AG04450 (cell line): Measurements from ENCODE around the gene MAJIN. TPM values are rescaled to one million over a fixed set of nuclear protein-coding genes. Genes with fewer than 3 reads are reported as not detected.
"Not testable (repeated sequence)": the region's sequence is repeated elsewhere in the genome, so short reads cannot be mapped to it uniquely, and the experiment has no call there.

Experiments used
- CTCF ChIA-PET: fragments of 300-600, 350-600 bp; formaldehyde crosslinking; extraction: SDS; loops from one replicate; lab custom pipeline; 2022; ENCODE audit warnings: antibody characterized with exemption, inconsistent platforms; lab: Charles Lee
- POLR2A ChIA-PET: fragments of 350-600 bp; formaldehyde crosslinking; extraction: SDS; loops from one replicate; lab custom pipeline; 2021; ENCODE audit warnings: antibody characterized with exemption, inconsistent platforms; lab: Yijun Ruan, JAX
- DNase-seq: peaks from one replicate; pipeline ENCODE4 v3.0.0-alpha.2; 2011; ENCODE audit warnings: low read depth, low spot score
- H3K27ac ChIP-seq: one replicate; pipeline ENCODE4 v1.5.1; 2012; ENCODE audit warnings: low read depth, low read length, control low read depth
- H3K27me3 ChIP-seq: one replicate; pipeline ENCODE4 v1.6.0; 2012; ENCODE audit warnings: low read length; ENCODE audit not compliant: control insufficient read depth, insufficient read depth
- H3K4me3 ChIP-seq: 2 replicates; pipeline ENCODE4 v1.5.1; 2011; ENCODE audit warnings: mild to moderate bottlenecking, low read depth, low read length, control low read depth
- H3K9me3 ChIP-seq: 2 replicates; pipeline ENCODE4 v1.5.1; 2012; ENCODE audit warnings: low read length; ENCODE audit not compliant: control insufficient read depth, insufficient read depth
- polyA plus RNA-seq: library from polyadenylated mRNA; depleted of rRNA; stranded (reverse); fragments of >200 nt; gene quantifications from 2 replicates; pipeline ENCODE4 v1.2.3, GENCODE V29; 2011
- TF ChIP-seq, protein P1 (sequence below): IDR thresholded peaks from 2 replicates; pipeline ENCODE4 v1.5.1; 2011; ENCODE audit warnings: low read depth, low read length, control low read depth, inconsistent platforms

Gene MAJIN
- polyA plus RNA-seq, 1 experiment, result not detected

DNA sequence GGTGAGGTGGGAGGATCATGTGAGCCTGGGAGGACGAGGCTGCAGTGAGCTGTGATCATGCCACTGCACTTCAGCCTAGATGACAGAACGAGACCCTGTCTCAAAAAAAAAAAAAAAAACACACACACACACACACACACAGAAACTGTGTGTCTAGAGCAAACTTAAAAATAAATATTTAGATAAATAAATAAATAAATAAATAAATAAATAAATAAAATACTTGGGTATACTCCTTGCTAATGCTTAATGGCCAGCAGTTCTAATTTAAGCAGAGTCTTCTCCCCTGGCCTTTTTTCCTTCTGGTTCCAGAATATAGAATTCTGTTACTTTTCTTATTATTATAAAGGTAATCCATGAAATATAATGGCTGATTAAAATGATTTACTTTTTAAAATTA, 37.0 kb upstream of the MAJIN start:
- no peak for DNase-seq
- TF ChIP-seq, protein P1, sequence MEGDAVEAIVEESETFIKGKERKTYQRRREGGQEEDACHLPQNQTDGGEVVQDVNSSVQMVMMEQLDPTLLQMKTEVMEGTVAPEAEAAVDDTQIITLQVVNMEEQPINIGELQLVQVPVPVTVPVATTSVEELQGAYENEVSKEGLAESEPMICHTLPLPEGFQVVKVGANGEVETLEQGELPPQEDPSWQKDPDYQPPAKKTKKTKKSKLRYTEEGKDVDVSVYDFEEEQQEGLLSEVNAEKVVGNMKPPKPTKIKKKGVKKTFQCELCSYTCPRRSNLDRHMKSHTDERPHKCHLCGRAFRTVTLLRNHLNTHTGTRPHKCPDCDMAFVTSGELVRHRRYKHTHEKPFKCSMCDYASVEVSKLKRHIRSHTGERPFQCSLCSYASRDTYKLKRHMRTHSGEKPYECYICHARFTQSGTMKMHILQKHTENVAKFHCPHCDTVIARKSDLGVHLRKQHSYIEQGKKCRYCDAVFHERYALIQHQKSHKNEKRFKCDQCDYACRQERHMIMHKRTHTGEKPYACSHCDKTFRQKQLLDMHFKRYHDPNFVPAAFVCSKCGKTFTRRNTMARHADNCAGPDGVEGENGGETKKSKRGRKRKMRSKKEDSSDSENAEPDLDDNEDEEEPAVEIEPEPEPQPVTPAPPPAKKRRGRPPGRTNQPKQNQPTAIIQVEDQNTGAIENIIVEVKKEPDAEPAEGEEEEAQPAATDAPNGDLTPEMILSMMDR, result no peak
- Histone ChIP-seq H3K4me3 (no peak overlapping the region), H3K27ac (no peak overlapping the region), H3K9me3 (no peaks in the 10 kb centered on the region; the same call in 1 of the 2 replicates), H3K27me3 (no peaks in the 10 kb centered on the region)
- POLR2A ChIA-PET, result no interaction called here
- CTCF ChIA-PET, result interaction anchor here (0.7 to 1.1 kb wide), 2 partner anchors 11 to 25 kb away, joined by 3 to 5 read pairs; no protein-coding TSS in a partner anchor

DNA sequence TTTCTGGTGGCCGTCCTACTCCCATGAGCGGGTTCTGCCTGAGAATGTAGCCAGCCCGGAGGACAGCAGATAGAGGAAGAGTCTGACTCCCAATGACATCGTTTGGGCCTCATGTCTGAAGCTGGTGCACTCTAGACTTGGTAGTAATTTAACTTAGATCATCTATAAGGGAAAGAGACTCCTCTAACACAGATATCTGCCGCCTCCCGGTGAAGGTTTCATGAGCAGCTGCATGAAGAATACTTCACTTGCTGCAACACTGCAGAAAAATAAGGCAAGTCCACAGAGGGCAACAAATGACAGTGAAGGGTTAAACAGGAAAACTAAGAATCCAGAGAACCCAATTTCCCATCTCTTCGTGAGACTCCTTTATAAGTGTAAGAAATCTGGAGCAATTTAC, 36.1 kb upstream of the MAJIN start:
- POLR2A ChIA-PET, result no interaction called here
- DNase-seq, result no peak
- Histone ChIP-seq H3K27me3 (no peaks in the 10 kb centered on the region), H3K9me3 (no peaks in the 10 kb centered on the region), H3K4me3 (no peak overlapping the region), H3K27ac (no peak overlapping the region)
- CTCF ChIA-PET, result interaction anchor here (1.1 kb wide), 1 partner anchor 10 kb away, joined by 3 read pairs; no protein-coding TSS in a partner anchor
- TF ChIP-seq, protein P1, result no peak

DNA sequence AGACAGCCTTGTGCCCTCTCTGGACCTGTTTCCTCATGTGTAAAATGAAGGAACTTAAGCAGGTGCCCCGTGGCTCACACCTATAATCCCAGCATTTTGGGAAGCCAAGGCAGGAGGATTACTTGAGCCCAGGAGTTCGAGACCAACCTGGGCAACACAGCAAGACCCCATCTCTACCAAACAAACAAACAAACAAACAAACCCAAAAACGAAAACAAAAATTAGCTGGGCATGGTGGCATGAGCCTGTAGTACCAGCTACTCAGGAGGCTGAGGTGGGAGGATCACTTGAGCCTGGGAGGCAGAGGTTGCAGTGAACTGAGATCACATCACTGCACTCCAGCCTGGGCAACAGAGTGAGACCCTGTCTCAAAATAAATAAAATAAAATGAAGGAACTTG, 32.1 kb upstream of the MAJIN start:
- H3K27ac ChIP-seq, H3K9me3 ChIP-seq, H3K4me3 ChIP-seq, H3K27me3 ChIP-seq, POLR2A ChIA-PET, DNase-seq: not testable (repeated sequence)
- CTCF ChIA-PET, result interaction anchor here (1.1 kb wide), 1 partner anchor 9 kb away, joined by 6 read pairs; no protein-coding TSS in a partner anchor

DNA sequence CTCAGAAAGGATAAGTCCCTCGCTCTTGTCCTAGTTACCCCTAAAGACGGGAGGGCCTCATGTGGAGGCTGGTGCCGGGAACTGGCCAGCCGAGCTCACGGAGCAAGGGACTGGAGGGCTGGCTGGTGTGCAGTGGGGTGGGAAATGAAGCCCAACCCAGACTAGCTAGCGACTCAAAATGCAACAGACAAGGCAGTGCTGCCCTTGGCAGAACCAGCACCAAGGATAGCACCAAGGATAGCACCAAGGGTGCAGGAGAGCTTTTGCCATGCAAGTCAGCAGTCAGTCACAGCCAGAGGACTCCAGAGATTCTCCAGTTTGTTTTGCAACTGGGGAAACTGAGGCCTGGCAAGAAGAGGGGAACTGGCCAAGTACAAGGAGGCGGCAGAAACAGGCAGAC, 31.4 kb upstream of the MAJIN start:
- Histone ChIP-seq H3K27ac (no peak overlapping the region), H3K27me3 (no peaks in the 10 kb centered on the region), H3K9me3 (no peaks in the 10 kb centered on the region), H3K4me3 (no peak overlapping the region)
- ChIA-PET CTCF (interaction anchor here (0.6 to 1.3 kb wide), 4 partner anchors 8 to 120 kb away, joined by 3 to 8 read pairs (median 4); partner anchors contain the start of gene ARL2), POLR2A (no interaction called here)
- TF ChIP-seq, protein P1, result no peak
- DNase-seq, result no peak

DNA sequence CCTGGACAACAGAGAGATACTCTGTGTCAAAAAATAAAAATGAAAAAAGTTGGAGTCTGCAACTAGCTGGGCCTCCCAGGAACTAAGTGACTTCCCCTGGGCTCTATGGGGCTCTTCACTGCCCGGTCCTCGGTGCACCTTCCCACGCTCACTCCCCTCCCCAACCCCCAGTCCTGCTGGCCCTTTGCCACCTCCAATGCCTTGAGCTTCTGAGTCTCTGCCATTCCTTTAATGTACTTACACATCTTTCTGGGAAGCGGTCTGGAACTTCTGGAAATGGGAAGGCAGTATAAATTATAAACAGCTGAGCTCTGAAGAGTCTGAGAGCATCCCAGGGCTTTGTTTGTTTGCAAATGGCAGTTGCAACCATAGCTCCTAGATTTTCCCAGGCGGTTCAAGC, 30.8 kb upstream of the MAJIN start:
- no peaks in the 10 kb centered on the region for H3K27me3 ChIP-seq
- H3K4me3 ChIP-seq, result no peak overlapping the region
- POLR2A ChIA-PET, result no interaction called here
- no peaks in the 10 kb centered on the region for H3K9me3 ChIP-seq
- TF ChIP-seq, protein P1, result no peak
- CTCF ChIA-PET, result interaction anchor here (0.8 to 1.3 kb wide), 3 partner anchors 9 to 11 kb away, joined by 3 to 8 read pairs (median 6); partner anchors contain the start of gene ARL2
- DNase-seq, result no peak
- H3K27ac ChIP-seq, result no peak overlapping the region
